Left lung (tissue), 10 donors: Measurements from ENCODE around the gene SLC49A4. TPM values are rescaled to one million over a fixed set of nuclear protein-coding genes. Genes with fewer than 3 reads are reported as not detected.

Experiments
- ATAC-seq: fragments of 200-7000 bp; cut with Tn5 transposase; one replicate; pipeline ENCODE4 v1.9.1; 2020; ENCODE audit warnings: moderate library complexity
- DNase-seq, 4 donors: peaks; one replicate each; pipeline ENCODE4 v3.0.0-alpha.2; 2013 to 2020
- H3K27ac ChIP-seq, 2 donors: fragments of 200-600 bp; sonication (generic) in 1 of 2; one replicate each; pipeline versions ENCODE4 v1.5.0 to v1.8.0; 2020 to 2021
- H3K27me3 ChIP-seq, 2 donors: fragments of 200-600 bp; sonication (generic) in 1 of 2; one replicate each; pipeline versions ENCODE4 v1.5.0 to v1.8.0; 2020 to 2021
- H3K36me3 ChIP-seq, 2 donors: fragments of 200-600 bp; sonication (generic) in 1 of 2; one replicate each; pipeline versions ENCODE4 v1.5.0 to v1.8.0; 2020 to 2021
- H3K4me1 ChIP-seq, 2 donors: fragments of 200-600 bp; one replicate each; pipeline ENCODE4 v1.8.0; 2021
- H3K4me3 ChIP-seq, 2 donors: fragments of 200-600 bp; sonication (generic) in 1 of 2; one replicate each; pipeline versions ENCODE4 v1.5.0 to v1.8.0; 2020 to 2021; ENCODE audit warnings: mild to moderate bottlenecking in 1 of 2
- H3K9me3 ChIP-seq, 2 donors: fragments of 200-600 bp; sonication (generic) in 1 of 2; one replicate each; pipeline versions ENCODE4 v1.5.0 to v1.8.0; 2020 to 2021
- intact Hi-C, 2 donors: fragments of 100-400 bp; cut with DNase I; formaldehyde crosslinking; loops; one replicate each; pipeline versions ENCODE4 v1.11.2 to v1.14.2; 2022
- polyA plus RNA-seq, 6 donors: library from polyadenylated mRNA; unstranded; fragments of 120-200 nt; gene quantifications; one replicate each; pipeline ENCODE4 v1.2.1, GENCODE V29; 2013; ENCODE audit not compliant: insufficient read length in 6 of 6
- total RNA-seq, 2 donors: library from RNA; stranded (reverse); fragmentation: NEBNext Ultra II Directional; extraction: Animal tissue kit (Norgen Biotek cat#: 25700); gene quantifications; one replicate each; pipeline ENCODE4 v1.2.1, GENCODE V29; 2021
- TF ChIP-seq, protein P1 (sequence below), 2 donors: fragments of 200-600 bp; sonication (generic) in 1 of 2; IDR thresholded peaks; one replicate each; pipeline versions ENCODE4 v1.5.0 to v1.8.0; 2021; ENCODE audit warnings: antibody characterized with exemption in 2 of 2
- donor health status: DM: no; HTN: yes; CAD: no.
- donor health status: DM: no; HTN: no; CAD: no.

The SLC49A4 gene
- total and polyA plus RNA-seq, 8 donors: 9.6 to 19.2 (median 10.9) TPM

DNA sequence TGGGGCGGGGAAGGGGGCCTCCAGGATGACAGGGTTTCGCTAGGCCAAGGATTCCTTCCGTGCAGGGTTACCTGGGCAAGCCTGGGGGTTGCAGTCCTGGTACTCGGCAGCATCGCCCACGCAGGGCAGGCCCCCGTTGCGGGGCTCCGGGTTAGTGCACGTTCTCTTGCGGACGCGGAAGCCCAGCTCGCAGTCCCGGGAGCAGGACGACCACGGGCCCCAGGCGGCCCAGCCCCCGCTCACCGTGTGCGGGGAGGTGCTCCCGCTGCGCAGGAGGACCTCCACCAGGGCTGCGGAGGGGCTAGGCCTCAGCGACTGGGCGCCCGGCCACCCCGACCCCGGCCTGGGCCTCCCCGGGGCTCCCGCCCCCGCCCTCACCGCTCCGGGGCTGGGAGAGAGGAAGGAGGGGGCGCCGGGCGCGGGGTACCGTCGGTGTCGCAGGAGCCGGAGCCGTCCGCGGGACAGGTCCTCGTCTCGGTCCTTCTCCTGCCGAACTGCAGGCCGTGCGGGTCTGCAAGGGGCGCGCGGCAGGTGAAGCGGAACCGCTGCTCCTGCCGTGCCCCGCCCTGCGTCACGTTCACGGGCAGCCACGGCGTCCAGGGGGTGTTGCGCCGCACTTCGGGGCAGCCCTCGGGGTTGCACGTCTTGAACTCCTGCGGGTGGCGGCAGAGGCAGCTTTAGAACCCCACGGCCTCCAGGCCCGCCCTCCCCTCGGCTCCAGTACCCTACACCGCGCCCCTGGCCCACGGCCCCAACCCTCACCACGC, 118.1 kb downstream of the SLC49A4 start:
- Histone ChIP-seq H3K27me3 (peaks cover 17 to 35% of the 10 kb centered on the region in 2 donors), H3K4me1 (no peaks in the 10 kb centered on the region), H3K4me3 (no peak overlapping the region), H3K36me3 (no peaks in the 10 kb centered on the region), H3K9me3 (no peaks in the 10 kb centered on the region), H3K27ac (no peak overlapping the region)
- TF ChIP-seq, protein P1, sequence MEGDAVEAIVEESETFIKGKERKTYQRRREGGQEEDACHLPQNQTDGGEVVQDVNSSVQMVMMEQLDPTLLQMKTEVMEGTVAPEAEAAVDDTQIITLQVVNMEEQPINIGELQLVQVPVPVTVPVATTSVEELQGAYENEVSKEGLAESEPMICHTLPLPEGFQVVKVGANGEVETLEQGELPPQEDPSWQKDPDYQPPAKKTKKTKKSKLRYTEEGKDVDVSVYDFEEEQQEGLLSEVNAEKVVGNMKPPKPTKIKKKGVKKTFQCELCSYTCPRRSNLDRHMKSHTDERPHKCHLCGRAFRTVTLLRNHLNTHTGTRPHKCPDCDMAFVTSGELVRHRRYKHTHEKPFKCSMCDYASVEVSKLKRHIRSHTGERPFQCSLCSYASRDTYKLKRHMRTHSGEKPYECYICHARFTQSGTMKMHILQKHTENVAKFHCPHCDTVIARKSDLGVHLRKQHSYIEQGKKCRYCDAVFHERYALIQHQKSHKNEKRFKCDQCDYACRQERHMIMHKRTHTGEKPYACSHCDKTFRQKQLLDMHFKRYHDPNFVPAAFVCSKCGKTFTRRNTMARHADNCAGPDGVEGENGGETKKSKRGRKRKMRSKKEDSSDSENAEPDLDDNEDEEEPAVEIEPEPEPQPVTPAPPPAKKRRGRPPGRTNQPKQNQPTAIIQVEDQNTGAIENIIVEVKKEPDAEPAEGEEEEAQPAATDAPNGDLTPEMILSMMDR (IDR thresholded peaks at IDR 0.05): no peak
- ATAC-seq (no peak), DNase-seq (no peak)
- intact Hi-C loops: no loop called here

DNA sequence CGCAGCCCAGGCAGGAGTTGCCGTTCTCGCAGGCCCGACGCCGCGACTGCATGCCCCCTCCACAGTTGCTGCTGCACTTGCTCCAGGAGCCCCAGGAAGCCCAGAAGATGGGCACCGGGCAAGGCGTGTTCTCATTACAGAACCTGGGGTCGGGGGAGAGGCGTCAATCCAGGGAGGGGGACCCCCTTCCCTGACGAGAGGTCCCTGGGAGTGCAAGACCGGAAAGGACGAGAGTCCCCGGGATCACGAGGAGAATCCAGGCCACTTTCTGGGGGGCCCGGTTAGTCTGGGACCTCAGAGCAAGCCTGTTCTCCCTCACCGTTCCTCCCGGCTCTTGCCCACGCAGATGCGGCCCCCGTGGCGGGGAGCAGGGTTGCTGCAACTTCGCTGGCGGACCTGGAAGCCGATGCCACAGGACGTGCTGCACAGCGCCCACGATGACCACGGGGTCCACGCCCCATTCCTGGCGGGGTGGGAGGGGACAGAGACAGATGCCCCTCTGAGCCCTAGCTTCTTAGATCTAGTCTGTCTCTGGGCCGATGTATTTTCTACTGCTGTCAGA, 118.8 kb downstream of the SLC49A4 start:
- intact Hi-C loops: no loop called here
- TF ChIP-seq, protein P1 (IDR thresholded peaks at IDR 0.05): no peak
- H3K36me3 ChIP-seq: no peaks in the 10 kb centered on the region
- DNase-seq (no peak), ATAC-seq (no peak)
- H3K4me1 ChIP-seq: no peaks in the 10 kb centered on the region
- no peak overlapping the region for H3K4me3 ChIP-seq
- H3K9me3 ChIP-seq: no peaks in the 10 kb centered on the region
- no peak overlapping the region for H3K27ac ChIP-seq
- peaks cover 17 to 35% of the 10 kb centered on the region in 2 donors for H3K27me3 ChIP-seq

DNA sequence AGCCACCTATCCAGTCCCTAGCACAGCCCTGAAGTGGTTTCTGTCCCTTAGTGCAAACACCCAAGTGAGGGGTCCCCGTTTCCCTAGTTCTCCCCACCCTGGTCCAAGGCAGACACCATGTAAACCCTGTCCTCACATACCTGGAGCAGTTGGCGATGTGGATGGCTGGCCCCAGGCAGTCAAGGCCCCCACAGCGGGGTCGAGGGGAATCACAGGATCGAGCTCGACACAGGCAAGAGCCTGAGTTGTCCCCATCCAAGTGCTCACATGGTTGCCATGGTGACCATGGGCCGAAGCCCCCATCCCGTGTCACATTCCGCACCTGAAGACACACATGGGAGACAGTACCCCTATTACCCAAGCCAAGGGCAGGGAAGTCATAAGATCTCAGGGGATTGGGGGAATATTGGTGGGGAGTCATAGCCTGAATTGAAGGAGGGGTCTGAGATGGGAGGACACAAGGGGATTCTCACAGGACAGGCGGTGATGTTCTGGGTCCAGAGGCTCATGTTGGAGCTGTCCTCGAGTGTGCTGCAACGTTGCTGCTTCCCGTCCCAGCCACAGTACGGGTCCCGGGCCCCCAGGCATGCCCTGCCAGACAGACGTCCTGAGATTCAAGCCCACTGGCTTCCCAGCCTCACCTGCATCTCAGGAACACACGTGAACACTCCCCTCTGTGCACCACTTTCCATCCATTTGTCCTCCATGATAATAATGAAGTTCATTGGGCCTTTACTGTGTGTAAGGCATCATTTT, 120.6 kb downstream of the SLC49A4 start:
- TF ChIP-seq, protein P1 (IDR thresholded peaks at IDR 0.05): no peak
- no peak for DNase-seq
- no peak for ATAC-seq

DNA sequence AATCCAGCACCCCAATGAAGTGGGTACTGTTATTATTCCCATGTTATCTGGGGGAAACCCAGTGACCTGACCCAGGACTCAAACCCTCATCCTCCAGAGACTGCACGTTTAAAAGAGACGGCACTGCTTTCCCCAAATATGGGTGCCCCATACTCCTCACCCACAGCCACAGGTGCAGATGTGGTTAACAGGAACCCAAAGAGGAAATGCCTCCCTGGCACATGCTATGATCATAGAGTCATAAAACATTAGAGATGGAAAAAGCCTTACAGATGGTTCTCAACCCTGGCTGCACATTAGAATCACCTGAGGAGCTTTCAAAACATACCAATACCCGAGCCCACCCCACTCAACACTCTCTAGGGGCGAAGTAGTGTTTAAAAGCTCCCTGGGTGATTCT, 121.2 kb downstream of the SLC49A4 start:
- TF ChIP-seq, protein P1 (IDR thresholded peaks at IDR 0.05): no peak
- ATAC-seq: no peak
- intact Hi-C loops: no loop called here
- H3K36me3 ChIP-seq: no peaks in the 10 kb centered on the region
- no peak for DNase-seq
- no peaks in the 10 kb centered on the region for H3K9me3 ChIP-seq
- H3K27me3 ChIP-seq: peaks cover 17 to 53% of the 10 kb centered on the region in 2 donors
- H3K4me1 ChIP-seq: no peaks in the 10 kb centered on the region
- H3K27ac ChIP-seq: no peak overlapping the region
- no peak overlapping the region for H3K4me3 ChIP-seq

More for the DNA sequence above, 120.6 kb downstream of the SLC49A4 start:
- Histone ChIP-seq H3K4me1 (no peaks in the 10 kb centered on the region), H3K27me3 (peaks cover 17 to 47% of the 10 kb centered on the region in 2 donors), H3K4me3 (no peak overlapping the region), H3K36me3 (no peaks in the 10 kb centered on the region), H3K27ac (no peak overlapping the region), H3K9me3 (no peaks in the 10 kb centered on the region)
- intact Hi-C loops: no loop called here

DNA sequence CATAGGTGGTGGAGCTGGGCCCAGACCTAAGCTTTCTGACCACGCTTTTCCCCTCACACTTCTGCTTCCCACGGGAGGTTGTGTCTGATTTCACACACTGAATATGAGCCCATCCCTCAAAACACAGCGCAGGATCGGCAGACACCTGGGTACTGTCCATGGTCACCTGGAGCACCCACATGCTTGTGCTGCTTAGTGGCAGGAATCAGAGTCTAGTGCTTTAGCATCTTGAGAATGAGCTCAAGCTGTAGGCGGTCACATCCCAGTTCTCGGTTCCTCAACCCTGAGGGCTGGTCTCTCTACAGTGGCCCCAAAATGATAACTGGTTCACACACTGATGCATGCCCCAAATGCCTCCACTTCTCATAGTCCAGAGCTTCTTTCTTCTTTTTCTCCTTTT, 121.7 kb downstream of the SLC49A4 start:
- TF ChIP-seq, protein P1 (IDR thresholded peaks at IDR 0.05): no peak
- intact Hi-C loops: no loop called here
- H3K27ac ChIP-seq: no peak overlapping the region
- no peak for ATAC-seq
- no peaks in the 10 kb centered on the region for H3K36me3 ChIP-seq
- H3K4me1 ChIP-seq: peaks cover 0 to under 1% of the 10 kb centered on the region in 2 donors
- no peaks in the 10 kb centered on the region for H3K9me3 ChIP-seq
- H3K27me3 ChIP-seq: peaks cover 17 to 54% of the 10 kb centered on the region in 2 donors
- no peak overlapping the region for H3K4me3 ChIP-seq
- no peak for DNase-seq
